ENCODE results near the gene PLA2R1. TPM values are rescaled to one million over a fixed set of nuclear protein-coding genes. Genes with fewer than 3 reads are reported as not detected.

PLA2R1 gene
- total and polyA plus RNA-seq, 2 of the 4 experiments (the other 2 are of a cell fraction) = 0.43 to 0.54 TPM

- DNase-seq = no peak
- H4K20me1 ChIP-seq (ENCODE audit: insufficient read depth, low read length) = no peaks in the 10 kb centered on the region
- intact Hi-C loops (cut with micrococcal nuclease) (no loop called here), in situ Hi-C loops (cut with MboI; ENCODE audit: low sequenced_read_pairs) (no loop called here), dilution Hi-C loops (cut with HindIII; ENCODE audit: low sequenced_read_pairs, unreplicated experiment) (no loop called here)
- CTCF ChIA-PET = interaction anchor here (1.4 kb wide), 1 partner anchor 14 kb away, joined by 7 read pairs; no protein-coding TSS in a partner anchor
- H3K27ac ChIP-seq (ENCODE audit: insufficient read depth, low read length) = no peak overlapping the region
- no peak for ATAC-seq (ENCODE audit: low read depth)
- H3K14ac ChIP-seq (replicated peaks; ENCODE audit: low read depth, low read length) = no peak overlapping the region
- TF ChIP-seq MAZ (IDR thresholded peaks at IDR 0.05; ENCODE audit: borderline replicate concordance, low read depth, low read length) (no peak), RCOR1 (IDR thresholded peaks at IDR 0.05; ENCODE audit: insufficient replicate concordance, low read length) (no peak), ELK1 (IDR thresholded peaks at IDR 0.05; ENCODE audit: borderline replicate concordance, low read depth, low read length) (no peak), MAFK (IDR thresholded peaks at IDR 0.05; ENCODE audit: low read depth, low read length) (no peak), CEBPB (IDR thresholded peaks at IDR 0.05; ENCODE audit: low read depth, low read length) (no peak), MXI1 (IDR thresholded peaks at IDR 0.05; ENCODE audit: borderline replicate concordance, low read depth, low read length) (no peak), CTCF (conservative IDR thresholded peaks at IDR 0.05; ENCODE audit: low read depth, low read length) (no peak), RAD21 (IDR thresholded peaks at IDR 0.05; ENCODE audit: low read length) (no peak), POLR2A (IDR thresholded peaks at IDR 0.05; ENCODE audit: low read depth, low read length) (no peak), SMC3 (IDR thresholded peaks at IDR 0.05; ENCODE audit: low read depth, low read length) (no peak), RFX5 (IDR thresholded peaks at IDR 0.05; ENCODE audit: low read depth, low read length) (no peak), FOS (IDR thresholded peaks at IDR 0.05; ENCODE audit: low read depth, low read length) (no peak), CHD1 (IDR thresholded peaks at IDR 0.05; ENCODE audit: low read depth, low read length) (no peak), NFE2L2 (IDR thresholded peaks at IDR 0.05; ENCODE audit: low read depth, low read length) (no peak), BHLHE40 (IDR thresholded peaks at IDR 0.05; ENCODE audit: low read depth, low read length) (no peak), USF2 (IDR thresholded peaks at IDR 0.05; ENCODE audit: low read depth, low read length) (no peak)
- no peak overlapping the region for H2BK15ac ChIP-seq (ENCODE audit: low read depth, low read length)
- no peaks in the 10 kb centered on the region for H3K27me3 ChIP-seq (ENCODE audit: control insufficient read depth, insufficient read depth, low read length)
- no peaks in the 10 kb centered on the region for H3K4me1 ChIP-seq (ENCODE audit: control insufficient read depth, insufficient read depth, low read length)
- H3K18ac ChIP-seq (ENCODE audit: low read depth, low read length) = no peak overlapping the region
- no peak overlapping the region for H4K8ac ChIP-seq (ENCODE audit: low read depth in 2 of 2, low read length in 2 of 2)
- POLR2A ChIA-PET (ENCODE audit: unreplicated experiment) = no interaction called here
- H3K9ac ChIP-seq (ENCODE audit: low read depth, low read length) = no peak overlapping the region
- no peak overlapping the region for H2AK9ac ChIP-seq (replicated peaks; ENCODE audit: low read depth, low read length, poor library complexity)
- H3K4me2 ChIP-seq (ENCODE audit: low read depth, low read length) = no peak overlapping the region
- no peak overlapping the region for H2BK5ac ChIP-seq (ENCODE audit: low read depth, low read length, poor library complexity, severe bottlenecking)
- H3K56ac ChIP-seq (ENCODE audit: extremely low read depth, insufficient read depth, low read length) = no peak overlapping the region
- H3K23ac ChIP-seq (ENCODE audit: low read depth, low read length) = no peak overlapping the region
- no peak overlapping the region for H2AFZ ChIP-seq (replicated peaks; ENCODE audit: low read length, poor library complexity)
- H3K9me1 ChIP-seq (ENCODE audit: insufficient read depth, low read length) = no peaks in the 10 kb centered on the region
- no peak overlapping the region for H2AK5ac ChIP-seq (ENCODE audit: low read depth, low read length)
- WGBS, 2 experiments (ENCODE audit: extremely low coverage in 2 of 2, insufficient read length in 1 of 2) = 73% methylated on average over 2 of the region's 4 CpGs; no CpG with 5 or more reads in 1 of the 2 experiments
- no peaks in the 10 kb centered on the region for H3K36me3 ChIP-seq (ENCODE audit: control insufficient read depth, insufficient read depth, low read length)
- BruUV-seq (replicated peaks) = no TSS peak
- H2BK20ac ChIP-seq (ENCODE audit: low read depth, low read length) = no peak overlapping the region
- H3K79me1 ChIP-seq (ENCODE audit: low read depth in 1 of 2, low read length in 2 of 2) = no peaks in the 10 kb centered on the region
- H3K4ac ChIP-seq (ENCODE audit: low read depth, low read length) = no peak overlapping the region
- H4K5ac ChIP-seq (ENCODE audit: low read depth, low read length) = no peak overlapping the region
- H2BK120ac ChIP-seq (ENCODE audit: low read depth, low read length) = no peak overlapping the region
- H4K91ac ChIP-seq (ENCODE audit: insufficient read depth, low read depth, low read length) = no peak overlapping the region
- H3K4me3 ChIP-seq (ENCODE audit: insufficient read depth, low read depth, low read length) = no peak overlapping the region
- no peaks in the 10 kb centered on the region; the same call in 1 of the 2 replicates for H3K9me3 ChIP-seq (ENCODE audit: control insufficient read depth, insufficient read depth, low read length)
Measured at GRCh38 chr2:160096409-160096808, 34.0 kb upstream of the PLA2R1 start.
